HepG2 (cell line): ENCODE results near the gene INSL6. TPM values are rescaled to one million over a fixed set of nuclear protein-coding genes. Genes with fewer than 3 reads are reported as not detected.

Source experiments
- ATAC-seq: fragments of 200-7000 bp; cut with Tn5 transposase; 3 replicates; pipeline ENCODE4 v1.9.1; 2020; ENCODE audit warnings: mild to moderate bottlenecking, moderate library complexity
- BruUV-seq: library from RNA; stranded (reverse); fragments of 400-500 nt; replicated peaks from 2 replicates; lab custom pipeline; 2021; lab: Mats Ljungman, UMichigan
- CTCF ChIA-PET: fragments of 300-600 bp; formaldehyde crosslinking; extraction: SDS; loops from one replicate; lab custom pipeline; 2021; ENCODE audit warnings: low total read pairs, inconsistent platforms, low intra/inter-chr PET ratio; lab: Yijun Ruan, JAX
- POLR2A ChIA-PET: fragments of 350-600 bp; sonication (Branson Sonifier 250); formaldehyde crosslinking; loops from one replicate; lab custom pipeline; 2020; ENCODE audit warnings: antibody characterized with exemption, inconsistent platforms; lab: Yijun Ruan, JAX
- DNase-seq: peaks from one replicate; pipeline ENCODE4 v3.0.0-alpha.2; 2015; ENCODE audit warnings: low spot score
- FAIRE-seq: peaks from 3 replicates; lab custom pipeline; 2011; peaks lifted over from hg19 to GRCh38; lab: Jason Lieb, UNC
- H2AFZ ChIP-seq: one replicate; pipeline ENCODE4 v1.6.1; 2011; ENCODE audit warnings: low read length, inconsistent platforms
- H3K27ac ChIP-seq: fragments of 300-600 bp; 3 replicates; pipeline ENCODE4 v1.8.0; 2011; ENCODE audit warnings: mixed run types, mild to moderate bottlenecking, mixed read lengths, low read length, inconsistent platforms; ENCODE audit not compliant: insufficient read depth; ENCODE audit errors: extremely low read length
- H3K27me3 ChIP-seq, 2 experiments: fragments of 200-600 bp in 1 of 2; 2 replicates in 1 of 2; 3 replicates in 1 of 2; pipeline versions ENCODE4 v1.6.0 to v1.8.0; 2011; ENCODE audit warnings: low read length in 2 of 2, mild to moderate bottlenecking in 2 of 2, moderate library complexity in 2 of 2, inconsistent platforms in 1 of 2; ENCODE audit not compliant: insufficient read depth in 2 of 2, control insufficient read depth in 1 of 2
- H3K36me3 ChIP-seq, 2 experiments: fragments of 200-600 bp in 1 of 2; replicated peaks in 1 of 2; 2 replicates in 1 of 2; 3 replicates in 1 of 2; pipeline versions ENCODE4 v1.5.1 to v1.8.0; 2011; ENCODE audit warnings: low read length in 2 of 2, inconsistent platforms in 1 of 2; ENCODE audit not compliant: insufficient read depth in 2 of 2, control insufficient read depth in 1 of 2
- H3K4me1 ChIP-seq: 2 replicates; pipeline ENCODE4 v1.5.1; 2012; ENCODE audit warnings: low read length, inconsistent platforms; ENCODE audit not compliant: insufficient read depth
- H3K4me2 ChIP-seq: 2 replicates; pipeline ENCODE4 v1.6.0; 2011; ENCODE audit warnings: low read depth, low read length, inconsistent platforms
- H3K4me3 ChIP-seq, 3 experiments: fragments of 200-600 bp in 1 of 3; sonication (generic), shearing (Covaris generic) in 1 of 3; replicated peaks in 1 of 3; 2 replicates each; pipeline ENCODE4 v1.5.1; 2011 to 2016; ENCODE audit warnings: low read length in 3 of 3, inconsistent platforms in 2 of 3, low read depth in 2 of 3, mild to moderate bottlenecking in 2 of 3, control low read depth in 1 of 3, mixed read lengths in 1 of 3; ENCODE audit not compliant: insufficient read depth in 1 of 3
- H3K79me2 ChIP-seq: one replicate; pipeline ENCODE4 v1.6.1; 2011; ENCODE audit warnings: low read length, inconsistent platforms; ENCODE audit not compliant: insufficient read depth
- H3K9ac ChIP-seq: 2 replicates; pipeline ENCODE4 v1.6.0; 2011; ENCODE audit warnings: mild to moderate bottlenecking, low read depth, low read length, inconsistent platforms; ENCODE audit not compliant: insufficient read depth
- H3K9me3 ChIP-seq: 2 replicates; pipeline ENCODE4 v1.5.1; 2012; ENCODE audit warnings: mild to moderate bottlenecking, low read length
- H4K20me1 ChIP-seq: 2 replicates; pipeline ENCODE4 v1.6.0; 2011; ENCODE audit warnings: inconsistent platforms, mild to moderate bottlenecking, low read length, moderate library complexity; ENCODE audit not compliant: insufficient read depth
- KAT8 ChIP-seq: IDR thresholded peaks from 2 replicates; pipeline ENCODE4 v1.6.1; 2016; ENCODE audit warnings: missing genetic modification reagents, missing compliant biosample characterization
- MAFF ChIP-seq: IDR thresholded peaks from 2 replicates; pipeline ENCODE4 v1.6.1; 2011; ENCODE audit warnings: low read depth, low read length, improper control_type of control experiment
- MAFK ChIP-seq, 2 experiments: IDR thresholded peaks in 1 of 2; conservative IDR thresholded peaks in 1 of 2; 2 replicates each; pipeline ENCODE4 v1.6.1; 2011; ENCODE audit warnings: improper control_type of control experiment in 2 of 2, low read length in 2 of 2
- MTA3 ChIP-seq: sonication (generic); formaldehyde crosslinking; IDR thresholded peaks from 2 replicates; pipeline ENCODE4 v1.4.0; 2020; ENCODE audit warnings: missing genetic modification reagents
- RFX3 ChIP-seq: IDR thresholded peaks from 2 replicates; pipeline ENCODE4 v1.6.1; 2016; ENCODE audit warnings: missing biosample characterization, missing genetic modification reagents
- SRY ChIP-seq: sonication (generic); formaldehyde crosslinking; IDR thresholded peaks from 2 replicates; pipeline ENCODE4 v1.8.0; 2022; ENCODE audit warnings: mild to moderate bottlenecking, missing genetic modification reagents
- ZEB1 ChIP-seq: IDR thresholded peaks from 2 replicates; pipeline ENCODE4 v1.6.1; 2012; ENCODE audit warnings: mild to moderate bottlenecking, low read depth, inconsistent platforms; ENCODE audit not compliant: insufficient replicate concordance
- ZKSCAN5 ChIP-seq: sonication (generic); formaldehyde crosslinking; IDR thresholded peaks from 2 replicates; pipeline ENCODE4 v1.5.1; 2020; ENCODE audit warnings: mild to moderate bottlenecking, missing genetic modification reagents
- ZNF274 ChIP-seq: sonication (generic); formaldehyde crosslinking; IDR thresholded peaks from 2 replicates; pipeline ENCODE4 v1.5.1; 2020; ENCODE audit warnings: mild to moderate bottlenecking, missing genetic modification reagents
- ZNF572 ChIP-seq: sonication (generic); formaldehyde crosslinking; IDR thresholded peaks from 2 replicates; pipeline ENCODE4 v1.5.1; 2020; ENCODE audit warnings: mild to moderate bottlenecking, missing genetic modification reagents
- ZNF614 ChIP-seq: IDR thresholded peaks from 2 replicates; pipeline ENCODE4 v1.6.1; 2018; ENCODE audit warnings: missing biosample characterization, missing genetic modification reagents, inconsistent platforms, borderline replicate concordance
- ZNF747 ChIP-seq: sonication (generic); formaldehyde crosslinking; IDR thresholded peaks from 2 replicates; pipeline ENCODE4 v1.8.1; 2023; ENCODE audit warnings: missing genetic modification reagents, mild to moderate bottlenecking, borderline replicate concordance
- ZNF879 ChIP-seq: sonication (generic); formaldehyde crosslinking; IDR thresholded peaks from 2 replicates; pipeline ENCODE4 v1.8.1; 2023; ENCODE audit warnings: missing genetic modification reagents
- WGBS: methylation state at CpG from one replicate; pipeline ENCODE4 v1.1.6; 2017; ENCODE audit warnings: low lambda C conversion rate; 5-methylcytosine and 5-hydroxymethylcytosine counted together
- in situ Hi-C: cut with HindIII; loops from 2 replicates; pipeline ENCODE4 v1.10.0; 2017; ENCODE audit warnings: low pct_unique_long_range_greater_than_20kb; ENCODE audit not compliant: extremely low pct_ligation_motif_present
- intact Hi-C: fragments of 100-400 bp; cut with micrococcal nuclease; formaldehyde crosslinking; loops from one replicate; pipeline ENCODE4 v1.10.0; 2022; ENCODE audit not compliant: unreplicated experiment
- polyA plus RNA-seq, 8 experiments: library from polyadenylated mRNA; depleted of rRNA in 3 of 8; stranded (reverse) in 7 of 8; unstranded in 1 of 8; fragments of >200 nt; fragmentation: Illumina TruSeq in 4 of 8; extraction: Trizol in 4 of 8; gene quantifications; 2 replicates each; pipeline versions ENCODE4 v1.2.1 to v1.2.3, GENCODE V29; 2011 to 2016; ENCODE audit warnings: low read depth in 4 of 8, missing spikeins in 1 of 8, mixed read lengths in 1 of 8; ENCODE audit not compliant: insufficient read depth in 1 of 8
- total RNA-seq, 5 experiments: library from RNA; depleted of rRNA; stranded (reverse); fragments of >200 nt; fragmentation: Illumina TruSeq; extraction: Trizol; gene quantifications; 2 replicates each; pipeline ENCODE4 v1.2.3, GENCODE V29; 2016; ENCODE audit warnings: low read depth in 1 of 5
- TF ChIP-seq, protein P1 (sequence below): sonication (generic); formaldehyde crosslinking; IDR thresholded peaks from 2 replicates; pipeline ENCODE4 v1.4.0; 2020; ENCODE audit warnings: missing genetic modification reagents
- TF ChIP-seq, protein P2 (sequence below): sonication (generic); formaldehyde crosslinking; IDR thresholded peaks from 2 replicates; pipeline ENCODE4 v1.5.0; 2020; ENCODE audit warnings: mild to moderate bottlenecking, low read depth, missing genetic modification reagents, borderline replicate concordance
- TF ChIP-seq, protein P3 (sequence below): sonication (generic); formaldehyde crosslinking; IDR thresholded peaks from 2 replicates; pipeline ENCODE4 v1.5.0; 2020; ENCODE audit warnings: mild to moderate bottlenecking, missing genetic modification reagents, borderline replicate concordance

The INSL6 gene
- total and polyA plus RNA-seq, 2 of the 13 experiments (the other 11 are each of a cell fraction or from before 2014, with no cell fraction given): not detected

DNA sequence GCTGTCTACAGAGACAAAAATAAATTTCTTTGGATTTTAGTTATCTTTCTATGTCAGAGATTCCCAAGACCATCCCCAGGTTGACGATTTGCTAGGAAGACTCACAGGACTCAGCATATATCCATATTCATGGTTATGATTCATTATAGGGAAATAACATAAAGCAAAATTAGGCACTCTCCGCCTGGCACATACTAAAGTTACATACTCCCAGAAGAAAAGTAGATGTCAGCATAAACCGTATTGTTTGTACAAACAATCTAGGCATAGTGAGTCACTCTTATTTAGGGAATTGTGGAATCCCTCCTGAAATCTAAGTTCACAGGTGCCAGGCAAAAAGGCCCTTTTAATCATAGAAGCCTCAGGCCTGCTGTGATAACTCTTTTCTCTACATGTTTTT, 62.9 kb downstream of the INSL6 start:
- BruUV-seq: no TSS peak
- WGBS: 89% methylated on average over 3 of the region's 3 CpGs
- Histone ChIP-seq H3K4me3 (no peak overlapping the region), H3K79me2 (no peaks in the 10 kb centered on the region), H3K27me3 (no peaks in the 10 kb centered on the region), H2AFZ (no peak overlapping the region), H3K36me3 (no peaks in the 10 kb centered on the region; a peak in 1 of 5 replicates), H3K9ac (no peak overlapping the region), H3K4me2 (no peak overlapping the region), H3K9me3 (no peaks in the 10 kb centered on the region), H3K27ac (no peak overlapping the region), H4K20me1 (no peaks in the 10 kb centered on the region)
- DNase-seq (no peak), ATAC-seq (no peak), FAIRE-seq (no peak)
- ChIA-PET CTCF (no interaction called here), POLR2A (no interaction called here)
- intact Hi-C loops: no loop called here
- TF ChIP-seq MAFF: peak; percentile 79
- no peak for TF ChIP-seq ZNF614 (CRISPR knock-in tag)
- peak; percentile 81 to 86 for TF ChIP-seq MAFK (conservative IDR thresholded peaks at IDR 0.05 in 1 of 2, IDR thresholded peaks at IDR 0.05 in 1 of 2; ENCODE audit: low read length in 2 of 2)
- TF ChIP-seq, all 625 proteins: peak for 2
- in situ Hi-C loops: no loop called here
- H3K4me1 ChIP-seq: no peaks in the 10 kb centered on the region

DNA sequence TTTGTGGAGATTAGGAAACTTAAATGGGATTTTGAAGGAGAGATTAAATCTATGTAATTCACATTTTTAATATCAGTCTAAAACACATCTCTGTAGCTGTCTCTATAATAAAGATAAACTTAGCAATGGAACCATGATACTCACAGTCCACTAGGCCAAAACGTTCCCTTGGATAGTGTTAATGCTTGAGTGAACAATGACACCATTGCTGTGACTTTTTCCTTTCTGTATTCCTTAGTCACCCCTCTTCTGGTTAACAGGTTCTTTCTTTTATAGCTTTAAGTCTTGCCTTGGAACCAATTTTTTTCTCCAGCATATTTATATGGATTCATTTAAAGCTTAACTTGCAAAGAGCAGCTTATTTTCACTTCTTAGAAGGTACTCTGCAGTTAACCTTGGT, 63.3 kb downstream of the INSL6 start:
- Histone ChIP-seq H3K27ac (no peak overlapping the region), H3K36me3 (no peaks in the 10 kb centered on the region; a peak in 1 of 5 replicates), H3K9me3 (no peaks in the 10 kb centered on the region), H2AFZ (no peak overlapping the region), H4K20me1 (no peaks in the 10 kb centered on the region), H3K4me2 (no peak overlapping the region), H3K79me2 (no peaks in the 10 kb centered on the region), H3K9ac (no peak overlapping the region), H3K27me3 (no peaks in the 10 kb centered on the region), H3K4me1 (no peaks in the 10 kb centered on the region), H3K4me3 (no peak overlapping the region)
- no peak for ATAC-seq
- 94% methylated on average over 1 of the region's 1 CpG for WGBS
- intact Hi-C loops (no loop called here), in situ Hi-C loops (no loop called here)
- POLR2A ChIA-PET: no interaction called here
- CTCF ChIA-PET: no interaction called here
- no TSS peak for BruUV-seq
- DNase-seq: no peak
- no peak for FAIRE-seq
- TF ChIP-seq MTA3 (CRISPR knock-in tag): no peak
- TF ChIP-seq ZEB1: no peak
- TF ChIP-seq, protein P1, sequence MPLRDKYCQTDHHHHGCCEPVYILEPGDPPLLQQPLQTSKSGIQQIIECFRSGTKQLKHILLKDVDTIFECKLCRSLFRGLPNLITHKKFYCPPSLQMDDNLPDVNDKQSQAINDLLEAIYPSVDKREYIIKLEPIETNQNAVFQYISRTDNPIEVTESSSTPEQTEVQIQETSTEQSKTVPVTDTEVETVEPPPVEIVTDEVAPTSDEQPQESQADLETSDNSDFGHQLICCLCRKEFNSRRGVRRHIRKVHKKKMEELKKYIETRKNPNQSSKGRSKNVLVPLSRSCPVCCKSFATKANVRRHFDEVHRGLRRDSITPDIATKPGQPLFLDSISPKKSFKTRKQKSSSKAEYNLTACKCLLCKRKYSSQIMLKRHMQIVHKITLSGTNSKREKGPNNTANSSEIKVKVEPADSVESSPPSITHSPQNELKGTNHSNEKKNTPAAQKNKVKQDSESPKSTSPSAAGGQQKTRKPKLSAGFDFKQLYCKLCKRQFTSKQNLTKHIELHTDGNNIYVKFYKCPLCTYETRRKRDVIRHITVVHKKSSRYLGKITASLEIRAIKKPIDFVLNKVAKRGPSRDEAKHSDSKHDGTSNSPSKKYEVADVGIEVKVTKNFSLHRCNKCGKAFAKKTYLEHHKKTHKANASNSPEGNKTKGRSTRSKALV: no peak
- no peak for TF ChIP-seq ZNF572
- TF ChIP-seq KAT8 (CRISPR knock-in tag): no peak
- no peak for TF ChIP-seq SRY (CRISPR knock-in tag)
- TF ChIP-seq, protein P2, sequence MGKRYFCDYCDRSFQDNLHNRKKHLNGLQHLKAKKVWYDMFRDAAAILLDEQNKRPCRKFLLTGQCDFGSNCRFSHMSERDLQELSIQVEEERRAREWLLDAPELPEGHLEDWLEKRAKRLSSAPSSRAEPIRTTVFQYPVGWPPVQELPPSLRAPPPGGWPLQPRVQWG: no peak
- no peak for TF ChIP-seq ZNF879
- no peak for TF ChIP-seq RFX3 (CRISPR knock-in tag)
- TF ChIP-seq, protein P3, sequence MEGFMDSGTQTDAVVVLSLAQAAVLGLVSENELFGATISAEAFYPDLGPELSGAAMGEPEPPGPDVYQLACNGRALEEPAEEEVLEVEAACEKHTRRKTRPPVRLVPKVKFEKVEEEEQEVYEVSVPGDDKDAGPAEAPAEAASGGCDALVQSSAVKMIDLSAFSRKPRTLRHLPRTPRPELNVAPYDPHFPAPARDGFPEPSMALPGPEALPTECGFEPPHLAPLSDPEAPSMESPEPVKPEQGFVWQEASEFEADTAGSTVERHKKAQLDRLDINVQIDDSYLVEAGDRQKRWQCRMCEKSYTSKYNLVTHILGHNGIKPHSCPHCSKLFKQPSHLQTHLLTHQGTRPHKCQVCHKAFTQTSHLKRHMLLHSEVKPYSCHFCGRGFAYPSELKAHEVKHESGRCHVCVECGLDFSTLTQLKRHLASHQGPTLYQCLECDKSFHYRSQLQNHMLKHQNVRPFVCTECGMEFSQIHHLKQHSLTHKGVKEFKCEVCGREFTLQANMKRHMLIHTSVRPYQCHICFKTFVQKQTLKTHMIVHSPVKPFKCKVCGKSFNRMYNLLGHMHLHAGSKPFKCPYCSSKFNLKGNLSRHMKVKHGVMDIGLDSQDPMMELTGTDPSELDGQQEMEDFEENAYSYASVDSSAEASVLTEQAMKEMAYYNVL (CRISPR knock-in tag): no peak
- TF ChIP-seq ZKSCAN5 (CRISPR knock-in tag): no peak
- no peak for TF ChIP-seq ZNF747 (CRISPR knock-in tag)
- no peak for TF ChIP-seq ZNF274 (CRISPR knock-in tag)
